Measurements from ENCODE around the gene ATOX1. TPM values are rescaled to one million over a fixed set of nuclear protein-coding genes. Genes with fewer than 3 reads are reported as not detected.

The ATOX1 gene
- total and polyA plus RNA-seq, 9 of the 15 experiments (the other 6 are each of a cell fraction or from before 2014, with no cell fraction given) = 59.2 to 318 (median 86.2) TPM

DNA sequence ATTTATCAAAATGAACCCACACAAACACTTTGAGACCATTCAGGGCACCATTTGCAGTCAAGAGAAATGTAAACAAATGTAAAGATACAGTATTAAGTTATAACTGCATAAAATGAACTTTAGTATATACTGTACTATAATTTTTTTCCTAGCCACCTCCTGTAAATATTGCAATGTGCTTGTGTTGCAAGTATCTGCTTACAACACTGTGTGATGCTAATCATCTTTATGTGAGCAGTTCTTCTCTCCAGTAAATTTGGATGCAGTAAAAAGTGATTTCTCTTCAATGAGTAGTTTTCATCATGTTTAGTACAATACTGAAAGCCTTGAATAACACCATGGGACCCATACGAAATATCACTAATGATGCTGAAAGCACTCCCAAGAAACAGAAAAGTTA lies 22.8 kb upstream of the ATOX1 start:
- no peaks in the 10 kb centered on the region for H3K9me3 ChIP-seq (replicated peaks; ENCODE audit: control insufficient read depth, insufficient read depth, low read depth, low read length)
- H3K36me3 ChIP-seq (ENCODE audit: control insufficient read depth, insufficient read depth, low read length) = peaks cover 70% of the 10 kb centered on the region
- 47% methylated on average over 1 of the region's 1 CpG for WGBS (ENCODE audit: insufficient coverage, low coverage, missing lambda C conversion rate)
- ATAC-seq (peak; percentile 15), DNase-seq (ENCODE audit: extremely low read depth in 1 of 4, low spot score in 3 of 4) (no peak), FAIRE-seq (no peak)
- H3K27ac ChIP-seq (ENCODE audit: extremely low read depth, low read depth, low read length) = no peak overlapping the region
- POLR2A ChIA-PET = interaction anchor here (1.5 to 1.6 kb wide), 2 partner anchors 8 to 20 kb away, joined by 4 to 10 read pairs; partner anchors contain the start of gene G3BP1
- intact Hi-C loops (cut with micrococcal nuclease) (no loop called here), in situ Hi-C loops (cut with MboI) (no loop called here)
- H4K20me1 ChIP-seq (replicated peaks; ENCODE audit: control insufficient read depth, insufficient read depth, low read length) = peaks cover 42% of the 10 kb centered on the region
- H3K9me1 ChIP-seq (ENCODE audit: control insufficient read depth, insufficient read depth, low read length) = no peaks in the 10 kb centered on the region
- no peak overlapping the region for H3K9ac ChIP-seq (ENCODE audit: insufficient read depth in 1 of 2, low read depth in 2 of 2, low read length in 2 of 2)
- H2AFZ ChIP-seq (ENCODE audit: low read depth, low read length) = no peak overlapping the region
- no TSS peak for BruUV-seq (replicated peaks)
- H3K4me1 ChIP-seq (replicated peaks in 1 of 2; ENCODE audit: control insufficient read depth in 2 of 2, insufficient read depth in 2 of 2, low read length in 2 of 2) = peaks cover 3 to 28% of the 10 kb centered on the region in 2 experiments
- CTCF ChIA-PET (ENCODE audit: low intra/inter-chr PET ratio) = no interaction called here
- no peak overlapping the region for H3K4me3 ChIP-seq
- TF ChIP-seq ATF1 (CRISPR knock-in tag; IDR thresholded peaks at IDR 0.05) = no peak
- TF ChIP-seq ATF1 (tag; IDR thresholded peaks at IDR 0.05) = no peak
- peak; percentile 45; the same call in 1 of the 2 replicates for TF ChIP-seq CEBPB (tag; IDR thresholded peaks at IDR 0.05)
- no peaks in the 10 kb centered on the region for H3K27me3 ChIP-seq (ENCODE audit: control insufficient read depth in 2 of 2, insufficient read depth in 2 of 2, low read length in 2 of 2)
- peaks cover 100% of the 10 kb centered on the region for H3K79me2 ChIP-seq (ENCODE audit: control insufficient read depth, insufficient read depth, low read length)
- H3K4me2 ChIP-seq (ENCODE audit: insufficient read depth, low read length) = no peak overlapping the region

GRCh38 chr5:151780348-151780747 lies 21.9 kb upstream of the ATOX1 start:
- no peak overlapping the region; a peak in 1 of 4 replicates for H3K9ac ChIP-seq (ENCODE audit: insufficient read depth in 1 of 2, low read depth in 2 of 2, low read length in 2 of 2)
- peaks cover 3 to 32% of the 10 kb centered on the region in 2 experiments for H3K4me1 ChIP-seq (replicated peaks in 1 of 2; ENCODE audit: control insufficient read depth in 2 of 2, insufficient read depth in 2 of 2, low read length in 2 of 2)
- no peaks in the 10 kb centered on the region for H3K9me3 ChIP-seq (replicated peaks; ENCODE audit: control insufficient read depth, insufficient read depth, low read depth, low read length)
- peaks cover 70% of the 10 kb centered on the region for H3K36me3 ChIP-seq (ENCODE audit: control insufficient read depth, insufficient read depth, low read length)
- POLR2A ChIA-PET = interaction anchor here (0.8 to 1.6 kb wide), 2 partner anchors 10 to 21 kb away, joined by 4 read pairs; no protein-coding TSS in a partner anchor
- H3K4me2 ChIP-seq (ENCODE audit: insufficient read depth, low read length) = peak overlapping the region; percentile 26; the same call in 1 of the 2 replicates
- H3K27ac ChIP-seq (ENCODE audit: extremely low read depth, low read depth, low read length) = no peak overlapping the region
- peaks cover 51% of the 10 kb centered on the region for H4K20me1 ChIP-seq (replicated peaks; ENCODE audit: control insufficient read depth, insufficient read depth, low read length)
- TF ChIP-seq KDM4B (IDR thresholded peaks at IDR 0.05; ENCODE audit: borderline replicate concordance in 2 of 2, low read depth in 1 of 2) = no peak
- TF ChIP-seq ZNF79 (CRISPR knock-in tag; IDR thresholded peaks at IDR 0.05; ENCODE audit: low read depth) = no peak
- TF ChIP-seq, protein P1, sequence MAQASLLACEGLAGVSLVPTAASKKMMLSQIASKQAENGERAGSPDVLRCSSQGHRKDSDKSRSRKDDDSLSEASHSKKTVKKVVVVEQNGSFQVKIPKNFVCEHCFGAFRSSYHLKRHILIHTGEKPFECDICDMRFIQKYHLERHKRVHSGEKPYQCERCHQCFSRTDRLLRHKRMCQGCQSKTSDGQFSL (CRISPR knock-in tag; IDR thresholded peaks at IDR 0.05) = no peak
- TF ChIP-seq, protein P1 (tag; IDR thresholded peaks at IDR 0.05) = no peak
- no peak for TF ChIP-seq ZNF766 (CRISPR knock-in tag; conservative IDR thresholded peaks at IDR 0.05)
- ATAC-seq (peak; percentile 75), DNase-seq (ENCODE audit: extremely low read depth in 1 of 4, low spot score in 3 of 4) (peak in 1 of 4 experiments; percentile 58), FAIRE-seq (no peak)
- 40% methylated on average over 11 of the region's 11 CpGs for WGBS (ENCODE audit: insufficient coverage, low coverage, missing lambda C conversion rate)
- CTCF ChIA-PET (ENCODE audit: low intra/inter-chr PET ratio) = no interaction called here
- H3K79me2 ChIP-seq (ENCODE audit: control insufficient read depth, insufficient read depth, low read length) = peaks cover 100% of the 10 kb centered on the region
- intact Hi-C loops (cut with micrococcal nuclease) (loop anchor here (1.0 kb wide), 1 partner anchor 8 kb away; no protein-coding TSS in a partner anchor), in situ Hi-C loops (cut with MboI) (no loop called here)
- BruUV-seq (replicated peaks) = no TSS peak
- H3K9me1 ChIP-seq (ENCODE audit: control insufficient read depth, insufficient read depth, low read length) = no peaks in the 10 kb centered on the region
- H3K27me3 ChIP-seq (ENCODE audit: control insufficient read depth in 2 of 2, insufficient read depth in 2 of 2, low read length in 2 of 2) = no peaks in the 10 kb centered on the region
- H3K4me3 ChIP-seq = no peak overlapping the region
- H2AFZ ChIP-seq (ENCODE audit: low read depth, low read length) = no peak overlapping the region
